Brain microvascular endothelial cell (primary cell): ENCODE data around the gene SUSD6.

ENCODE experiments used
- DNase-seq: peaks from one replicate; pipeline ENCODE4 v3.0.0-alpha.2; 2020
- H3K27ac ChIP-seq: fragments of 250-450 bp; sonication (Bioruptor Pico); 2 replicates; pipeline ENCODE4 v1.5.1; 2020; ENCODE audit warnings: mild to moderate bottlenecking, moderate library complexity
- H3K27me3 ChIP-seq: fragments of 250-450 bp; sonication (Bioruptor Pico); replicated peaks from 2 replicates; pipeline ENCODE4 v1.5.1; 2020; ENCODE audit warnings: mild to moderate bottlenecking
- H3K36me3 ChIP-seq: fragments of 250-450 bp; sonication (Bioruptor Pico); replicated peaks from 2 replicates; pipeline ENCODE4 v1.5.1; 2020; ENCODE audit warnings: mild to moderate bottlenecking
- H3K4me3 ChIP-seq: 2 replicates; pipeline ENCODE4 v1.5.1; 2011; ENCODE audit warnings: low read depth, mild to moderate bottlenecking, control low read depth, low read length, moderate library complexity
- CTCF ChIP-seq: IDR thresholded peaks from 2 replicates; pipeline ENCODE4 v1.5.1; 2011; ENCODE audit warnings: low read depth, mild to moderate bottlenecking, moderate library complexity, low read length, control low read depth, inconsistent platforms; ENCODE audit errors: missing control alignments
- in situ Hi-C: cut with HindIII; loops from 2 replicates; pipeline ENCODE4 v1.10.0; 2017; ENCODE audit warnings: low sequenced_read_pairs, low pct_ligation_motif_present

SUSD6 gene

GRCh38 chr14:69606258-69607184 is 4.9 kb upstream of the SUSD6 start:
- Histone ChIP-seq H3K27ac (no peak overlapping the region), H3K36me3 (no peaks in the 10 kb centered on the region), H3K4me3 (no peak overlapping the region), H3K27me3 (no peaks in the 10 kb centered on the region)
- no peak for TF ChIP-seq CTCF
- in situ Hi-C loops, result no loop called here
- no peak for DNase-seq

GRCh38 chr14:69610020-69610873 is 1.1 kb upstream of the SUSD6 start:
- Histone ChIP-seq H3K36me3 (no peaks in the 10 kb centered on the region), H3K27me3 (no peaks in the 10 kb centered on the region), H3K27ac (peak overlapping the region; percentile 64), H3K4me3 (peak overlapping the region; percentile 65)
- in situ Hi-C loops, result no loop called here
- TF ChIP-seq CTCF, result no peak
- DNase-seq, result no peak

DNA sequence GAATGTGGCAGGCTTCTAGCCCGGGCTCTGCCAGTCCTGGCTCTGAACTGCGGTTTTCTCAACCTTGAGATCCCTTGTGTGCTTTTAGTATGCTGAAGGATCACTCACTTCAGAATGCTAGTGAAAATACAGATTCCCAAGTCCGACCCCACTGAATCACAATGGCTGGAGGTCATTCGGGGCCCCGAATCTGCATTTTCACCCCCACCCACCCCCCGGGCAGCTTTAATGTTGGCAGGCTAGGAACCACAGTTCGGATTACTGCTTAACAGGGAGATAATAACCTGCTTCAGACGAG is 573 bp upstream of the SUSD6 start:
- TF ChIP-seq CTCF, result no peak
- H3K4me3 ChIP-seq, result peak overlapping the region; percentile 65
- peak overlapping the region; percentile 64 for H3K27ac ChIP-seq
- H3K27me3 ChIP-seq, result no peaks in the 10 kb centered on the region
- DNase-seq, result peak; percentile 26
- H3K36me3 ChIP-seq, result no peaks in the 10 kb centered on the region
- in situ Hi-C loops, result no loop called here

DNA sequence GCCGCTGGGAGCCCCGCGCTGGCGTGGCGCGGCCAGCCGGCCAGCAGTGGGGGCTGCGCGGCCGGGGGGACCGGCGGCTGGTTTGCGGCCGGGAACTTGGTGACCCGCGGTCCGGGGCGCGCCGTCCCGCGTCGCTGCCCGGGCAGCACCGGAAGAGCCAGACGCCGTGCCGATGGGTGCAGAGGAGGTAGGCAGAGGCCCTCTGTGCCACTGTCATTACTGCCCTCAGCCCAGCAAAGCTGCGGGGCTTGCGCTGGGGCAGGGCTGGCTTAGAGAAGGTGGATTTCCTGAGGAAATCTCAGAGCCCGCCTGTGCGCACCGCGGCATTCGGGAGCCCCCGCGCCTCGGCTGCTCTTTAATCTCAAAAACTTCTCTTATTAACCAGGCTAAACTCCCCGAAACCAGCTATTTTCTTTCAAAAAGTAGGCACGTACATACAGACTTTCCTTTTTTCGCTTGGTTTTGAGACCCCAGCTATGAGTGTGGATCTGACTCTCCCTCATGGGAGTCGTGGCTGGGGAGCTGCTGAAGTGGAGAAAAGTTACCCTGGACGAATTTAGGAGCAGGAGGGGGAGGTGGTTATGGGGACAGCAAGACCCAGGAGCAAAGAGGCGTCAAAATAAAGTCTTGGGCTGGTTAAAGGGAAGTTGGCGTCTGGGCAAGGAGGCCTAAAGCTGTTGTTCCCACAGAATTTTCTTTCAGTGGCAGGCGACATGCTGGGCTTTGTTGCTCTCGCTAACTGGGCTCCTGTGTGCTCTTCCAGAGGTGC is 802 bp downstream of the SUSD6 start:
- Histone ChIP-seq H3K36me3 (no peaks in the 10 kb centered on the region), H3K27ac (peak overlapping the region; percentile 94), H3K4me3 (peak overlapping the region; percentile 77), H3K27me3 (no peaks in the 10 kb centered on the region)
- DNase-seq, result no peak
- no peak for TF ChIP-seq CTCF
- in situ Hi-C loops, result no loop called here

GRCh38 chr14:69612783-69613130 is 1.4 kb downstream of the SUSD6 start:
- peak overlapping the region; percentile 77 for H3K4me3 ChIP-seq
- in situ Hi-C loops, result no loop called here
- no peaks in the 10 kb centered on the region for H3K36me3 ChIP-seq
- TF ChIP-seq CTCF, result peak; percentile 17
- no peaks in the 10 kb centered on the region for H3K27me3 ChIP-seq
- no peak for DNase-seq
- peak overlapping the region; percentile 94 for H3K27ac ChIP-seq
